Measurements from ENCODE around the gene MIPEP.

The MIPEP gene

GRCh38 chr13:23680845-23681669 is 208.1 kb downstream of the MIPEP start:
- DNase-seq (ENCODE audit: low read depth, low spot score) = no peak

All from smooth muscle cell of the brain vasculature (primary cell).